CD4-positive, alpha-beta T cell (primary cell): ENCODE data around the gene PSMB2. TPM values are rescaled to one million over a fixed set of nuclear protein-coding genes. Genes with fewer than 3 reads are reported as not detected.

ENCODE experiments used
- ATAC-seq: fragments of 200-7000 bp; cut with Tn5 transposase; one replicate; pipeline ENCODE4 v1.10.0; 2022; ENCODE audit warnings: mild to moderate bottlenecking; ENCODE audit not compliant: poor library complexity
- CTCF ChIA-PET: fragments of 350-600 bp; sonication (Branson Sonifier 250); formaldehyde crosslinking; loops from one replicate; lab custom pipeline; 2021; ENCODE audit warnings: antibody characterized with exemption, inconsistent platforms; lab: Charles Lee
- POLR2A ChIA-PET: fragments of 350-600 bp; sonication (Branson Sonifier 250); formaldehyde crosslinking; loops from one replicate; lab custom pipeline; 2021; ENCODE audit warnings: antibody characterized with exemption, inconsistent platforms; lab: Charles Lee
- DNase-seq, 14 experiments: peaks; one replicate each; pipeline ENCODE4 v3.0.0-alpha.2; 2013 to 2020; ENCODE audit warnings: mixed read lengths in 2 of 14
- H3K27ac ChIP-seq, 2 donors: one replicate each; pipeline versions ENCODE4 v1.5.1 to v1.7.0; 2013; ENCODE audit warnings: low read length in 2 of 2, low read depth in 1 of 2, mild to moderate bottlenecking in 1 of 2
- H3K27me3 ChIP-seq, 2 experiments: 1 replicate in 1 of 2; 2 replicates in 1 of 2; pipeline versions ENCODE4 v1.6.1 to v1.7.0; 2013; ENCODE audit warnings: low read length in 2 of 2, control low read depth in 1 of 2, mild to moderate bottlenecking in 1 of 2, moderate library complexity in 1 of 2; ENCODE audit not compliant: insufficient read depth in 2 of 2, control insufficient read depth in 1 of 2
- H3K36me3 ChIP-seq: one replicate; pipeline ENCODE4 v1.6.1; 2013; ENCODE audit warnings: low read length, control low read depth; ENCODE audit not compliant: insufficient read depth
- H3K4me1 ChIP-seq: one replicate; pipeline ENCODE4 v1.6.1; 2013; ENCODE audit warnings: low read length, control low read depth; ENCODE audit not compliant: insufficient read depth
- H3K4me3 ChIP-seq: one replicate; pipeline ENCODE4 v1.5.1; 2013; ENCODE audit warnings: mild to moderate bottlenecking, low read length, moderate library complexity
- H3K9me3 ChIP-seq, 2 experiments: 1 replicate in 1 of 2; 2 replicates in 1 of 2; pipeline versions ENCODE4 v1.6.1 to v1.7.0; 2013; ENCODE audit warnings: low read length in 2 of 2, mild to moderate bottlenecking in 2 of 2, control low read depth in 1 of 2, moderate library complexity in 1 of 2; ENCODE audit not compliant: control insufficient read depth in 1 of 2, insufficient read depth in 1 of 2
- H3K27ac Mint-ChIP-seq: one replicate; pipeline ENCODE4 v1.8.0; 2020; ENCODE audit warnings: mixed read lengths
- H3K27me3 Mint-ChIP-seq: one replicate; pipeline ENCODE4 v1.8.0; 2021; ENCODE audit warnings: mixed read lengths
- H3K36me3 Mint-ChIP-seq: one replicate; pipeline ENCODE4 v1.8.0; 2021; ENCODE audit warnings: low read depth, mixed read lengths
- H3K4me1 Mint-ChIP-seq: one replicate; pipeline ENCODE4 v1.8.0; 2021; ENCODE audit warnings: low read depth, mixed read lengths
- H3K4me3 Mint-ChIP-seq: one replicate; pipeline ENCODE4 v1.8.0; 2020; ENCODE audit warnings: mild to moderate bottlenecking, mixed read lengths
- H3K9me3 Mint-ChIP-seq: one replicate; pipeline ENCODE4 v1.8.0; 2020; ENCODE audit warnings: mixed read lengths
- CTCF ChIP-seq: fragments of 200-600 bp; IDR thresholded peaks from one replicate; pipeline ENCODE4 v1.8.0; 2022; ENCODE audit warnings: antibody characterized with exemption, mild to moderate bottlenecking
- intact Hi-C, 2 experiments: fragments of 100-400 bp; cut with DNase I in 1 of 2; cut with micrococcal nuclease in 1 of 2; formaldehyde crosslinking; loops; one replicate each; pipeline versions ENCODE4 v1.15.1 to v1.9.0; 2023 to 2025; cut with DNase I, micrococcal nuclease
- total RNA-seq, 174 experiments: library from RNA in 2 of 174; stranded (reverse) in 2 of 174; gene quantifications; one replicate each; pipeline ENCODE4 v1.2.3 and lab custom pipeline; 2021 to 2026

Gene PSMB2
- total RNA-seq, 2 experiments from 2014 or later, result 34.0 to 35.3 TPM

DNA sequence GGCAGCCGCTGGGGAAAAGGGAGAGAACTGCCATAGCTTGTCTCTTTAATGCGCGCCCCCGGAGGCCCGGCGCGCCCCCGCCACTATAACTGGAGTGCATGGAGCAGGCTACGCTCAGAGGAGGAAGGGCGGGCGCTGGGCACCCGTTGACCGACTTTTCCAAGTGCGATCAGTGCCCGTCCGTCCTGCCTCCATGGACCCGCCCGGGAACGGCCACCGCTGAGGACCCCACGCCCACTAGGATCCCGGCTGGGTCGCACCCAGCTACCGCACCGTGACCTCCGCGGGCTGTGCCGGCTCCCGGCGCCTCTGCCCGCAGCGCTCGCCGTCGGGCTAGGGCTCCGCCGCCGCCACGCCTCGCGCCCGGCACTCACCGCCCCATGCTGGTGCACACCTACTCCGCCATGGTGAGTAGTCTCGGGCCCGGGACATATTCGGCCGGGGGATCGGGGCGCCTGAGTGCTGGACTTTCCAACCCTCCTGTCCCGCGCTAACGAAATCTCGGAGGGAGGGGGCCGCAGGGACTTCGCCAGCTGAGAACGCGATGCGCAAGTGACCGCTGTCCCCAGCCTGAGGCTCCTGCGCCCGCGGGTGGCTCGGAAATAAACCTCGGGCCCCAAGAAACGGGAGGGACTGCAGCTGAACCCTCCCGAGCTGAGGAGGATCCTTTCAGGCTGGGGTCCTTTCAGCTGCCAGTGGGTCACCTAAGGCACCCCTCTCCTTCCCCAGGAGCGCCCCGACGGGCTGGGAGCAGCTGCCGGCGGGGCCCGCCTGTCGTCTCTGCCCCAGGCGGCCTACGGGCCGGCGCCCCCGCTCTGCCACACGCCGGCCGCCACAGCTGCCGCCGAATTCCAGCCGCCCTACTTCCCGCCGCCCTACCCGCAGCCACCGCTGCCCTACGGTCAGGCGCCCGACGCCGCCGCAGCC lies 67.9 kb downstream of the PSMB2 start, which contains the start of gene TFAP2E:
TFAP2E (plus strand) TSS at position 117 of the 927 bp plus-strand sequence; CDS start at position 381, 264 bp downstream.
- H3K4me1 ChIP-seq, result peaks cover 36% of the 10 kb centered on the region
- CTCF ChIA-PET, result interaction anchor here (1.4 kb wide), 1 partner anchor 142 kb away, joined by 6 read pairs; no protein-coding TSS in a partner anchor
- H3K27me3 ChIP-seq, result peaks cover 0 to 2% of the 10 kb centered on the region in 2 experiments
- H3K4me1 Mint-ChIP-seq, result peaks cover 31% of the 10 kb centered on the region
- peak within 1 kb of the TSS; percentile 14 for H3K4me3 Mint-ChIP-seq
- H3K4me3 ChIP-seq, result peak within 1 kb of the TSS; percentile 33
- intact Hi-C loops, result no loop called here
- no peaks in the 10 kb centered on the region for H3K9me3 Mint-ChIP-seq
- no peaks in the 10 kb centered on the region for H3K36me3 Mint-ChIP-seq
- DNase-seq, result peak in 1 of 14 experiments; percentile 12
- H3K27me3 Mint-ChIP-seq, result peaks cover 5% of the 10 kb centered on the region
- no peak for ATAC-seq
- H3K36me3 ChIP-seq, result no peaks in the 10 kb centered on the region
- no peak within 1 kb of the TSS for H3K27ac ChIP-seq
- TF ChIP-seq CTCF, result no peak
- no peaks in the 10 kb centered on the region for H3K9me3 ChIP-seq
- POLR2A ChIA-PET, result interaction anchor here (0.6 kb wide), 1 partner anchor 200 kb away, joined by 3 read pairs; no protein-coding TSS in a partner anchor
- no peak within 1 kb of the TSS for H3K27ac Mint-ChIP-seq

- H3K9me3 ChIP-seq, result no peaks in the 10 kb centered on the region
- no peak overlapping the region for H3K27ac ChIP-seq
- intact Hi-C loops, result no loop called here
- H3K36me3 ChIP-seq, result no peaks in the 10 kb centered on the region
- POLR2A ChIA-PET, result no interaction called here
- Mint-ChIP-seq H3K4me1 (peaks cover 21% of the 10 kb centered on the region), H3K27ac (no peak overlapping the region), H3K27me3 (peaks cover 5% of the 10 kb centered on the region), H3K36me3 (no peaks in the 10 kb centered on the region), H3K4me3 (no peak overlapping the region), H3K9me3 (no peaks in the 10 kb centered on the region)
- TF ChIP-seq CTCF, result no peak
- CTCF ChIA-PET, result interaction anchor here (1.4 kb wide), 1 partner anchor 143 kb away, joined by 6 read pairs; no protein-coding TSS in a partner anchor
- ATAC-seq (no peak), DNase-seq (no peak)
- H3K4me3 ChIP-seq, result no peak overlapping the region
- peaks cover 0 to 2% of the 10 kb centered on the region in 2 experiments for H3K27me3 ChIP-seq
- H3K4me1 ChIP-seq, result peaks cover 24% of the 10 kb centered on the region
Measured at GRCh38 chr1:35572296-35572695, 69.0 kb downstream of the PSMB2 start.

DNA sequence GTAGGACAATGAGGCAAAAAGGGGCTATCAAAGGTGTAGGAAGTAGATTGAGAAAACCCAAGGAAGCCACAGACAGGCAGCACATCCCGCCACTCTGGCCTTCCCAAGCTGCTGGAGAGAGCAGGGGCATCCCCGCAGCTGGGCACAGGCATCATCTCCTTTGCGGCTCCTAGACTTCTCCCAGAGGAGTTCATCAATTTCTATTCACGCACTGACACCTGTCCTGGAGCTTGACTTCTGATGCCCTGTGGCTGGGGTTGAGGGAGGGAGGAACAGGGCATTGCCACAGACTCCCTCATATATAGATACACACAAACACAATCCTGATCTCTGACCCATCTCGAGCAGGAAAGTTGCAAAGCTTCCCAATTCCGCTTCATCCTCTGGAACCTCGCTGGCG lies 70.1 kb downstream of the PSMB2 start:
- Mint-ChIP-seq H3K27ac (no peak overlapping the region), H3K4me3 (no peak overlapping the region), H3K36me3 (peaks cover 4% of the 10 kb centered on the region), H3K27me3 (peaks cover 5% of the 10 kb centered on the region), H3K9me3 (no peaks in the 10 kb centered on the region), H3K4me1 (peaks cover 17% of the 10 kb centered on the region)
- Histone ChIP-seq H3K36me3 (no peaks in the 10 kb centered on the region), H3K9me3 (no peaks in the 10 kb centered on the region), H3K4me1 (peaks cover 15% of the 10 kb centered on the region), H3K27me3 (peaks cover 0 to 2% of the 10 kb centered on the region in 2 experiments), H3K27ac (no peak overlapping the region), H3K4me3 (no peak overlapping the region)
- ATAC-seq (no peak), DNase-seq (no peak)
- ChIA-PET CTCF (no interaction called here), POLR2A (interaction anchor here (0.8 to 1.0 kb wide), 2 partner anchors 10 to 34 kb away, joined by 3 read pairs; no protein-coding TSS in a partner anchor)
- intact Hi-C loops, result no loop called here
- no peak for TF ChIP-seq CTCF
